Measurements from ENCODE around the gene ZNF217. TPM values are rescaled to one million over a fixed set of nuclear protein-coding genes. Genes with fewer than 3 reads are reported as not detected.
A peak's percentile ranks its signal among the peaks of the same experiment; 100 is the strongest.
"Not testable (repeated sequence)": the region's sequence is repeated elsewhere in the genome, so short reads cannot be mapped to it uniquely, and the experiment has no call there.

ZNF217 gene
- total RNA-seq, 4 donors from 2014 or later: 18.0 to 42.8 (median 27.8) TPM

DNA sequence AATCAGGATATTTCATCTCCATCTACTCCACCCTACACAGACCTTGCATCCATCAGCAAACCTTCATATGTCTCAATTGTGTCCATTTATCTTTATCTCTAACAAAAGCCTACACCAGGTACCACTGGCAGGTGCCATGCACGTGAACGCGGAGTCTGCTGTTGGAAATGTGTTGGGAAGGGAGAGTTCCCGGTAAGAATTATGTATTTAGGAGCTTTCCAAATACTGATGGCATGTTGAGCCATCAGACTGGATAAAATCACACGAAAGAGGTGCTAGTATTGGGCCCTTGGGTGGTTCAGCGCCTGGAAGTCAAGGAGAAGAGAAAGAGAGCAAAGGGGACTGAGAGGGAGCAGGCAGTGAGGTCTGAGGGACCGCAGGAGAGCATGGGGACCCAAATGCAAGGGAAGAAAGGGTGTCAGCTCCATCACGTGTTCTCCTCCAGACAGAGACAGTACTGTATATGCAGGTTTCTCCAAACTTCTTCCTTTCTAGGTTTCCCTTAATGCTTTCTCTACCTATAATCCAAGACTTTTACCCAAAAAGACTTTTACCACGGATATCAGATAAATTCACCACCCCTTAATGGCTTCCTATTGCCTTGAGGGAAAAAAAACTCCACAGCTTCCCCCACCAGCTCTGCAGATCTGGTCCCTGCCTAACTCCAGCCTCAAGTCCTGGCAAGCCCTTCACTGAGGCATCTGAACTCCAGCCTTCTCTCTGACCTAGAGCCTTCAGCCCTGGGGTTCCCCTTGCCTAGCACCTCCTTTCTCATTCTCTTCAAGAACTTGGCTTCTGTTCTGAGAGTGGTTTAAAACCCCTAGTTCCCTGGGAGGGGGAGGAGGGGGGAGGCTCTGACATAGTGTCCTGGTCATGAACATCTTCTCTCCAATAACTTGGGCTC is 4.8 kb upstream of the ZNF217 start:
- Histone ChIP-seq H3K9me3 (no peaks in the 10 kb centered on the region), H3K4me1 (peaks cover 15 to 17% of the 10 kb centered on the region in 2 donors), H3K4me3 (replicated peaks in 1 of 3) (no peak overlapping the region), H3K27me3 (no peaks in the 10 kb centered on the region), H3K36me3 (no peaks in the 10 kb centered on the region), H3K27ac (no peak overlapping the region)
- TF ChIP-seq POLR2A (IDR thresholded peaks at IDR 0.05) (no peak), CTCF (IDR thresholded peaks at IDR 0.05) (no peak)
- WGBS, 2 donors: 93% methylated on average over 9 of the region's 9 CpGs
- intact Hi-C loops (cut with DNase I): no loop called here
- no peak for DNase-seq

GRCh38 chr20:53597521-53598120 is 4.0 kb upstream of the ZNF217 start:
- DNase-seq: no peak
- Histone ChIP-seq H3K36me3 (no peaks in the 10 kb centered on the region), H3K9me3 (no peaks in the 10 kb centered on the region), H3K27ac (peak overlapping the region in 2 of 3 donors; percentile 91 to 95), H3K27me3 (no peaks in the 10 kb centered on the region), H3K4me3 (replicated peaks in 1 of 3) (no peak overlapping the region), H3K4me1 (peaks cover 15 to 17% of the 10 kb centered on the region in 2 donors)
- TF ChIP-seq CTCF (IDR thresholded peaks at IDR 0.05) (no peak), POLR2A (IDR thresholded peaks at IDR 0.05) (no peak)
- 71 to 75% methylated on average over 4 of the region's 4 CpGs for WGBS, 2 donors
- intact Hi-C loops (cut with DNase I): no loop called here

DNA sequence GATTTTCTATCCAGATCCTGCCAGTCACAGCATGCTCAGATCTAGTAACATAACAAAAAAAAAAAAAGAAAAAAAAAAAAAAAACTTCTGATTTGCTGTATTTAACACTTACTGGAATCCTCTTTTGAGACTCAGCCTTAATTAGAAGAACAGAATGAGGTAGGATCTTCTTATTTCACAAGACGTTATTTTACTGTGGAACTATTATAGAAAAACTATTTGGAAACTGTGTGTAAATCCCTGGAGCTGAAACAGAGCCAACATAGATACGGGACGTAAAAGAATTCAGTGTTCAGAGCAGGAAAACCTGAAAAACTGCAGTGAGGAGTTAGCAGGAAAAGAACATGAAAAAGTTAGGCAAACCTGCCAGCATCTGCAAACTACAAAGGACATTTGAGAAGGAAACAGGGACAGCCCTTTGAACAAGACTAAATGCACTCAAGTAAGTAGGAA is 3.4 kb upstream of the ZNF217 start:
- Histone ChIP-seq H3K27ac (peak overlapping the region; percentile 88 to 95 (median 91)), H3K4me3 (replicated peaks in 1 of 3) (no peak overlapping the region), H3K27me3 (no peaks in the 10 kb centered on the region), H3K4me1 (peaks cover 15 to 17% of the 10 kb centered on the region in 2 donors), H3K36me3 (no peaks in the 10 kb centered on the region), H3K9me3 (no peaks in the 10 kb centered on the region)
- intact Hi-C loops (cut with DNase I): no loop called here
- TF ChIP-seq POLR2A (IDR thresholded peaks at IDR 0.05) (no peak), CTCF (IDR thresholded peaks at IDR 0.05) (no peak)
- DNase-seq: no peak
- 17 to 19% methylated on average over 3 of the region's 3 CpGs for WGBS, 2 donors

DNA sequence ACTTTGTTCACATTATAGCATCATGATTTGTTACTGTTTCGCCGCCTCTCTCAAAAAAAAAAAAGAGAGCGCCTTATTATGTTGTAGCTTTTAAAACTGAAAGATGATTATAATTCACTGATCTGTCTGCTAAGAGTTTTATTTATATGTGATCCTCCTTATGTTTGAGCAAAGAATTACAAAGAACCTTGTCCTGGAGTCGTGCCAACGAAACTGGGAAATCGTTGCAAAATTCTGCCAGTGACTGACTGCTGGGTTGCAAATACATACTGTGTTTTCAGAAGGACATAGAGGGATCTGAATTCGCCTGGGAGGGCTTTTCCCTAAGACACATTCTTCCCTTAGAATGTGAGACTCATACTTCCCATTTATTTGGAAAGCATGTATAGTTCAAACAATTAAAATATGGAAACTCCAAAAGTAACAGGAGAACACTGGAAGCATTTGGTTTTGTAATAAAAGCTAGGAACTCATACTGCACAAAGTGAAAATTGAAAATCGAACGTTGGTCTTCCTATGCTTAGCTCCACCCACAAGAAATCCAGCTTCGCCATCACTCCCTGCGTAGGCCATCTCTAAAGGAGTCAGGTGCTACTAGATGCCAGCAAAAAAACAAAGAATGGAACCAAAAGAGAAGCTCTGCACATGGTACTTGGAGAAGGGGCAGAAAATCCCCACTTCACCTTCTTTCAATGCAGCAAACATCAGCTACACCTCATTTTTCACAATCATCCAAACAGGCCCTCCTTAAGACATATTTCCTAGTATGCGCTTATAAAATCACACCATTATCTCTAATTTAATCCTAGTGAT is 2.8 kb upstream of the ZNF217 start:
- Histone ChIP-seq H3K4me1 (peaks cover 15 to 17% of the 10 kb centered on the region in 2 donors), H3K27ac (peak overlapping the region; percentile 88 to 95 (median 91))
- H3K4me3 ChIP-seq (replicated peaks in 1 of 3); H3K27me3 ChIP-seq; DNase-seq; H3K9me3 ChIP-seq; H3K36me3 ChIP-seq; intact Hi-C loops (cut with DNase I): not testable (repeated sequence)
- 29 to 36% methylated on average over 12 of the region's 12 CpGs for WGBS, 2 donors

- intact Hi-C loops (cut with DNase I): not testable (repeated sequence)
These were observed 2.1 kb upstream of the ZNF217 start for GRCh38 chr20:53595742-53596141.

More at GRCh38 chr20:53595742-53596141, 2.1 kb upstream of the ZNF217 start:
- peak overlapping the region; percentile 88 to 95 (median 91) for H3K27ac ChIP-seq
- H3K36me3 ChIP-seq; H3K9me3 ChIP-seq; H3K4me3 ChIP-seq (replicated peaks in 1 of 3); DNase-seq; H3K27me3 ChIP-seq: not testable (repeated sequence)
- 23 to 26% methylated on average over 3 of the region's 3 CpGs for WGBS, 2 donors
- peaks cover 15 to 17% of the 10 kb centered on the region in 2 donors for H3K4me1 ChIP-seq

Data from thyroid gland (tissue), 4 donors.